OCI-LY3 (cell line): Measurements from ENCODE around the gene ZNF775.

Experiments
- H2AFZ ChIP-seq: fragments of 200-600, 300-600 bp; shearing (Covaris generic); 2 replicates; pipeline ENCODE4 v1.6.0; 2014; ENCODE audit warnings: antibody characterized with exemption, low read depth, low read length
- H3K27ac ChIP-seq: fragments of 200-600, 300-600 bp; sonication (generic); 2 replicates; pipeline ENCODE4 v1.5.1; 2014; ENCODE audit warnings: mild to moderate bottlenecking, low read length, moderate library complexity, mixed read lengths
- H3K27me3 ChIP-seq: fragments of 200-600, 300-600 bp; sonication (generic); 2 replicates; pipeline ENCODE4 v1.6.1; 2014; ENCODE audit warnings: low read depth, low read length, mixed read lengths
- H3K36me3 ChIP-seq: fragments of 200-600, 300-600 bp; sonication (generic); replicated peaks from 2 replicates; pipeline ENCODE3; 2014; ENCODE audit warnings: low read depth, low read length, mixed read lengths
- H3K4me1 ChIP-seq: fragments of 300-600, 200-600 bp; sonication (generic); 2 replicates; pipeline ENCODE4 v1.6.1; 2014; ENCODE audit warnings: low read length, mixed read lengths
- H3K4me2 ChIP-seq: fragments of 200-600, 300-600 bp; sonication (generic); 2 replicates; pipeline ENCODE4 v1.6.1; 2014; ENCODE audit warnings: low read length, mixed read lengths
- H3K4me3 ChIP-seq: fragments of 300-600, 200-600 bp; sonication (generic); 2 replicates; pipeline ENCODE4 v1.5.1; 2014; ENCODE audit warnings: antibody characterized with exemption, mild to moderate bottlenecking, low read length, moderate library complexity
- H3K79me2 ChIP-seq: fragments of 300-600, 200-600 bp; shearing (Covaris generic); 2 replicates; pipeline ENCODE4 v1.6.1; 2014; ENCODE audit warnings: mild to moderate bottlenecking, low read length, mixed read lengths
- H3K9ac ChIP-seq: fragments of 300-600, 200-600 bp; shearing (Covaris generic); 2 replicates; pipeline ENCODE4 v1.6.0; 2014; ENCODE audit warnings: mild to moderate bottlenecking, low read length, moderate library complexity
- H3K9me3 ChIP-seq: fragments of 200-600, 300-600 bp; shearing (Covaris generic); 2 replicates; pipeline ENCODE4 v1.6.1; 2014; ENCODE audit warnings: low read length, mixed read lengths; ENCODE audit not compliant: insufficient read depth
- H4K20me1 ChIP-seq: fragments of 200-600, 300-600 bp; sonication (generic); 2 replicates; pipeline ENCODE4 v1.6.1; 2016; ENCODE audit warnings: low read length, mixed read lengths; ENCODE audit not compliant: insufficient read depth
- EZH2phosphoT487 ChIP-seq: fragments of 200-600 bp; shearing (Covaris generic); IDR thresholded peaks from 2 replicates; pipeline ENCODE4 v1.6.1; 2018; ENCODE audit warnings: antibody characterized with exemption, mixed run types, low read depth
- TF ChIP-seq, protein P1 (sequence below): fragments of 200-600, 300-600 bp; sonication (generic); IDR thresholded peaks from 2 replicates; pipeline ENCODE4 v1.5.1; 2014; ENCODE audit warnings: antibody characterized with exemption, low read length, low read depth

Gene ZNF775

GRCh38 chr7:150338166-150338829 lies 40.8 kb upstream of the ZNF775 start:
- TF ChIP-seq, protein P1, sequence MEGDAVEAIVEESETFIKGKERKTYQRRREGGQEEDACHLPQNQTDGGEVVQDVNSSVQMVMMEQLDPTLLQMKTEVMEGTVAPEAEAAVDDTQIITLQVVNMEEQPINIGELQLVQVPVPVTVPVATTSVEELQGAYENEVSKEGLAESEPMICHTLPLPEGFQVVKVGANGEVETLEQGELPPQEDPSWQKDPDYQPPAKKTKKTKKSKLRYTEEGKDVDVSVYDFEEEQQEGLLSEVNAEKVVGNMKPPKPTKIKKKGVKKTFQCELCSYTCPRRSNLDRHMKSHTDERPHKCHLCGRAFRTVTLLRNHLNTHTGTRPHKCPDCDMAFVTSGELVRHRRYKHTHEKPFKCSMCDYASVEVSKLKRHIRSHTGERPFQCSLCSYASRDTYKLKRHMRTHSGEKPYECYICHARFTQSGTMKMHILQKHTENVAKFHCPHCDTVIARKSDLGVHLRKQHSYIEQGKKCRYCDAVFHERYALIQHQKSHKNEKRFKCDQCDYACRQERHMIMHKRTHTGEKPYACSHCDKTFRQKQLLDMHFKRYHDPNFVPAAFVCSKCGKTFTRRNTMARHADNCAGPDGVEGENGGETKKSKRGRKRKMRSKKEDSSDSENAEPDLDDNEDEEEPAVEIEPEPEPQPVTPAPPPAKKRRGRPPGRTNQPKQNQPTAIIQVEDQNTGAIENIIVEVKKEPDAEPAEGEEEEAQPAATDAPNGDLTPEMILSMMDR, result no peak
- no peak for TF ChIP-seq EZH2phosphoT487
- Histone ChIP-seq H3K27me3 (no peaks in the 10 kb centered on the region), H3K9ac (no peak overlapping the region), H2AFZ (no peak overlapping the region), H3K36me3 (no peaks in the 10 kb centered on the region), H3K27ac (no peak overlapping the region), H3K79me2 (no peaks in the 10 kb centered on the region), H3K9me3 (no peaks in the 10 kb centered on the region), H3K4me3 (no peak overlapping the region), H3K4me1 (no peaks in the 10 kb centered on the region), H3K4me2 (no peak overlapping the region), H4K20me1 (no peaks in the 10 kb centered on the region)

- Histone ChIP-seq H3K27ac (no peak overlapping the region), H3K79me2 (no peaks in the 10 kb centered on the region), H3K4me2 (no peak overlapping the region), H3K27me3 (no peaks in the 10 kb centered on the region), H3K4me1 (no peaks in the 10 kb centered on the region), H2AFZ (no peak overlapping the region), H3K9ac (no peak overlapping the region), H3K36me3 (peaks cover 8% of the 10 kb centered on the region), H4K20me1 (no peaks in the 10 kb centered on the region), H3K9me3 (peaks cover 11% of the 10 kb centered on the region), H3K4me3 (no peak overlapping the region)
- TF ChIP-seq, protein P1, result no peak
- TF ChIP-seq EZH2phosphoT487, result no peak
Measured at GRCh38 chr7:150339409-150339809, 39.7 kb upstream of the ZNF775 start.

- no peak overlapping the region for H3K9ac ChIP-seq
- H3K27me3 ChIP-seq, result no peaks in the 10 kb centered on the region
- no peak overlapping the region for H2AFZ ChIP-seq
- no peak overlapping the region for H3K4me2 ChIP-seq
- peaks cover 8% of the 10 kb centered on the region for H3K36me3 ChIP-seq
- no peaks in the 10 kb centered on the region for H3K4me1 ChIP-seq
- TF ChIP-seq, protein P1, result no peak
- TF ChIP-seq EZH2phosphoT487, result no peak
- H3K9me3 ChIP-seq, result peaks cover 11% of the 10 kb centered on the region
- no peak overlapping the region for H3K4me3 ChIP-seq
- no peak overlapping the region for H3K27ac ChIP-seq
- no peaks in the 10 kb centered on the region for H3K79me2 ChIP-seq
- H4K20me1 ChIP-seq, result no peaks in the 10 kb centered on the region
Measured at GRCh38 chr7:150340024-150340749, 38.9 kb upstream of the ZNF775 start.

- no peak overlapping the region for H3K9ac ChIP-seq
Measured at GRCh38 chr7:150340875-150341262, 38.3 kb upstream of the ZNF775 start.

More at GRCh38 chr7:150340875-150341262, 38.3 kb upstream of the ZNF775 start:
- Histone ChIP-seq H3K4me1 (no peaks in the 10 kb centered on the region), H4K20me1 (no peaks in the 10 kb centered on the region), H3K4me3 (no peak overlapping the region), H3K4me2 (no peak overlapping the region), H3K9me3 (peaks cover 11% of the 10 kb centered on the region), H3K36me3 (peaks cover 8% of the 10 kb centered on the region), H3K27me3 (no peaks in the 10 kb centered on the region), H3K79me2 (no peaks in the 10 kb centered on the region), H2AFZ (no peak overlapping the region), H3K27ac (no peak overlapping the region)
- TF ChIP-seq EZH2phosphoT487, result no peak
- TF ChIP-seq, protein P1, result no peak
